Prostate gland (tissue), 2 donors: ENCODE data around the gene MBD3L2.

ENCODE experiments used
- POLR2A ChIP-seq: fragments of 450-650 bp; IDR thresholded peaks from one replicate; pipeline ENCODE4 v1.6.1; 2016; ENCODE audit warnings: antibody characterized with exemption, mild to moderate bottlenecking
- TF ChIP-seq, protein P1 (sequence below), 4 experiments: fragments of 200-600 bp in 2 of 4; fragments of 450-650 bp in 2 of 4; sonication (generic) in 2 of 4; IDR thresholded peaks; 1 replicate in 3 of 4; 2 replicates in 1 of 4; pipeline ENCODE4 v1.5.1; 2016 to 2019; ENCODE audit warnings: antibody characterized with exemption in 4 of 4, mild to moderate bottlenecking in 2 of 4, moderate library complexity in 2 of 4

GRCh38 chr19:7099597-7099921 is 50.4 kb downstream of the MBD3L2 start:
- TF ChIP-seq, protein P1, sequence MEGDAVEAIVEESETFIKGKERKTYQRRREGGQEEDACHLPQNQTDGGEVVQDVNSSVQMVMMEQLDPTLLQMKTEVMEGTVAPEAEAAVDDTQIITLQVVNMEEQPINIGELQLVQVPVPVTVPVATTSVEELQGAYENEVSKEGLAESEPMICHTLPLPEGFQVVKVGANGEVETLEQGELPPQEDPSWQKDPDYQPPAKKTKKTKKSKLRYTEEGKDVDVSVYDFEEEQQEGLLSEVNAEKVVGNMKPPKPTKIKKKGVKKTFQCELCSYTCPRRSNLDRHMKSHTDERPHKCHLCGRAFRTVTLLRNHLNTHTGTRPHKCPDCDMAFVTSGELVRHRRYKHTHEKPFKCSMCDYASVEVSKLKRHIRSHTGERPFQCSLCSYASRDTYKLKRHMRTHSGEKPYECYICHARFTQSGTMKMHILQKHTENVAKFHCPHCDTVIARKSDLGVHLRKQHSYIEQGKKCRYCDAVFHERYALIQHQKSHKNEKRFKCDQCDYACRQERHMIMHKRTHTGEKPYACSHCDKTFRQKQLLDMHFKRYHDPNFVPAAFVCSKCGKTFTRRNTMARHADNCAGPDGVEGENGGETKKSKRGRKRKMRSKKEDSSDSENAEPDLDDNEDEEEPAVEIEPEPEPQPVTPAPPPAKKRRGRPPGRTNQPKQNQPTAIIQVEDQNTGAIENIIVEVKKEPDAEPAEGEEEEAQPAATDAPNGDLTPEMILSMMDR (IDR thresholded peaks at IDR 0.05), result no peak
- no peak for TF ChIP-seq POLR2A
